GM12864 (cell line): Measurements from ENCODE around the gene ANKS1A.

ENCODE experiments used
- DNase-seq: peaks from one replicate; pipeline ENCODE4 v3.0.0-alpha.2; 2011; ENCODE audit warnings: low read depth
- H3K4me3 ChIP-seq: 2 replicates; pipeline ENCODE4 v1.5.1; 2011; ENCODE audit warnings: mild to moderate bottlenecking, low read depth, low read length, control low read depth
- CTCF ChIP-seq: IDR thresholded peaks from 2 replicates; pipeline ENCODE4 v1.5.1; 2011; ENCODE audit warnings: low read depth, mild to moderate bottlenecking, moderate library complexity, low read length, control low read depth, inconsistent platforms; ENCODE audit errors: missing control alignments

The ANKS1A gene

GRCh38 chr6:35019831-35020230 lies 130.8 kb downstream of the ANKS1A start:
- TF ChIP-seq CTCF, result no peak
- DNase-seq, result no peak
- H3K4me3 ChIP-seq, result no peak overlapping the region

- no peak for TF ChIP-seq CTCF
- no peak for DNase-seq
- no peak overlapping the region for H3K4me3 ChIP-seq
Measured at GRCh38 chr6:35021004-35021403, 131.9 kb downstream of the ANKS1A start.

GRCh38 chr6:35023091-35024000 lies 134.3 kb downstream of the ANKS1A start:
- no peak for DNase-seq
- TF ChIP-seq CTCF, result no peak
- H3K4me3 ChIP-seq, result no peak overlapping the region

- DNase-seq, result no peak
- no peak overlapping the region for H3K4me3 ChIP-seq
- TF ChIP-seq CTCF, result no peak
Measured at GRCh38 chr6:35024551-35025054, 135.5 kb downstream of the ANKS1A start.

- H3K4me3 ChIP-seq, result no peak overlapping the region
- no peak for TF ChIP-seq CTCF
- no peak for DNase-seq
Measured at GRCh38 chr6:35025232-35026188, 136.5 kb downstream of the ANKS1A start.

- H3K4me3 ChIP-seq, result no peak overlapping the region
- no peak for TF ChIP-seq CTCF
- DNase-seq, result no peak
Measured at GRCh38 chr6:35026434-35027222, 137.6 kb downstream of the ANKS1A start.
